ENCODE measurements around the gene ADGRB3.

ADGRB3 gene

GRCh38 chr6:68641172-68641571, 6.1 kb downstream of the ADGRB3 start:
- DNase-seq (ENCODE audit: extremely low spot score), result no peak
- POLR2A ChIA-PET, result no interaction called here
- TF ChIP-seq, protein P1, sequence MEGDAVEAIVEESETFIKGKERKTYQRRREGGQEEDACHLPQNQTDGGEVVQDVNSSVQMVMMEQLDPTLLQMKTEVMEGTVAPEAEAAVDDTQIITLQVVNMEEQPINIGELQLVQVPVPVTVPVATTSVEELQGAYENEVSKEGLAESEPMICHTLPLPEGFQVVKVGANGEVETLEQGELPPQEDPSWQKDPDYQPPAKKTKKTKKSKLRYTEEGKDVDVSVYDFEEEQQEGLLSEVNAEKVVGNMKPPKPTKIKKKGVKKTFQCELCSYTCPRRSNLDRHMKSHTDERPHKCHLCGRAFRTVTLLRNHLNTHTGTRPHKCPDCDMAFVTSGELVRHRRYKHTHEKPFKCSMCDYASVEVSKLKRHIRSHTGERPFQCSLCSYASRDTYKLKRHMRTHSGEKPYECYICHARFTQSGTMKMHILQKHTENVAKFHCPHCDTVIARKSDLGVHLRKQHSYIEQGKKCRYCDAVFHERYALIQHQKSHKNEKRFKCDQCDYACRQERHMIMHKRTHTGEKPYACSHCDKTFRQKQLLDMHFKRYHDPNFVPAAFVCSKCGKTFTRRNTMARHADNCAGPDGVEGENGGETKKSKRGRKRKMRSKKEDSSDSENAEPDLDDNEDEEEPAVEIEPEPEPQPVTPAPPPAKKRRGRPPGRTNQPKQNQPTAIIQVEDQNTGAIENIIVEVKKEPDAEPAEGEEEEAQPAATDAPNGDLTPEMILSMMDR (IDR thresholded peaks at IDR 0.05; ENCODE audit: control extremely low read depth, extremely low read depth, low read depth, missing control alignments), result no peak
- CTCF ChIA-PET, result no interaction called here

DNA sequence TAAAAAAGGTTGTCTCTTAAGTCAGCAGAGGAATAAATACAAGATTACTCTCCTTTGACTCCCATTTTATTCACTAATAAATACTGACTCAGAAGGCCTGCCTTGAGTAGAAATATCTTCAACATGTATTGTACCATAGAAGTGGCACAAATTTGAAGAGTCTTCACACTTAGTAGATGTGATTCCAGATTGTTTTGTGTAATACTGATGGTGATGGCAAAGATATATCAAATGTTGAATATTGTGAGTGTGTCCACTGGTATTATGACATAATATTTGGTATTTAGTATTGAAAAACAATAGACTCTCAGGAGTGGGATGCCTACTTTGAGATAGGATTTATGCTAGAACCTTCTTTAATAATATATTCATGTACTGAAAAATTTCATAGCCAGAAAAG, 7.0 kb downstream of the ADGRB3 start:
- CTCF ChIA-PET, result no interaction called here
- no peak for DNase-seq (ENCODE audit: extremely low spot score)
- POLR2A ChIA-PET, result no interaction called here
- TF ChIP-seq, protein P1 (IDR thresholded peaks at IDR 0.05; ENCODE audit: control extremely low read depth, extremely low read depth, low read depth, missing control alignments), result no peak

DNA sequence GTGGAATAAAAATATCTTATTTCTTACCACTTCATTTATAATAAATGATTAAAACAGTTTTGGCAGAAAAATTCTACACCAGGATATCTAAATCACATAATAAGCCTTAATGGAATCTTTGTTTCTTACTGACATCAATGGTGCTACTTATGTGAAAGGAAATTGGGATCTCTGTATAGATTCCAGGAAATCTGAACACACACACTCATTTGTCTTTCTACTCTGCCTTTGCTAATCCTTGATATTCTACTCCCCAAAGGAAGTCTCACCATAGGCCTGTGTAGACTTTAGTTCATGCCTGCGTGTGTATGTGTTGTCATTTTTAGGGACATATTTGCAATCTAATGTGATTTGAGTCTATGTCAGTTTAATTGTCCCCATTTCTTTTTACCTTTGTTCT, 7.9 kb downstream of the ADGRB3 start:
- ChIA-PET CTCF (interaction anchor here (0.7 kb wide), 1 partner anchor 30 kb away, joined by 3 read pairs; no protein-coding TSS in a partner anchor), POLR2A (no interaction called here)
- TF ChIP-seq, protein P1 (IDR thresholded peaks at IDR 0.05; ENCODE audit: control extremely low read depth, extremely low read depth, low read depth, missing control alignments), result no peak
- no peak for DNase-seq (ENCODE audit: extremely low spot score)

- TF ChIP-seq, protein P1 (IDR thresholded peaks at IDR 0.05; ENCODE audit: control extremely low read depth, extremely low read depth, low read depth, missing control alignments), result no peak
- no peak for DNase-seq (ENCODE audit: extremely low spot score)
- ChIA-PET CTCF (interaction anchor here (1.5 kb wide), 1 partner anchor 19 kb away, joined by 3 read pairs; no protein-coding TSS in a partner anchor), POLR2A (no interaction called here)
These were observed 14.6 kb downstream of the ADGRB3 start for GRCh38 chr6:68649669-68650068.

- ChIA-PET POLR2A (no interaction called here), CTCF (no interaction called here)
- TF ChIP-seq, protein P1 (IDR thresholded peaks at IDR 0.05; ENCODE audit: control extremely low read depth, extremely low read depth, low read depth, missing control alignments), result no peak
- no peak for DNase-seq (ENCODE audit: extremely low spot score)
These were observed 15.1 kb downstream of the ADGRB3 start for GRCh38 chr6:68650142-68650541.

DNA sequence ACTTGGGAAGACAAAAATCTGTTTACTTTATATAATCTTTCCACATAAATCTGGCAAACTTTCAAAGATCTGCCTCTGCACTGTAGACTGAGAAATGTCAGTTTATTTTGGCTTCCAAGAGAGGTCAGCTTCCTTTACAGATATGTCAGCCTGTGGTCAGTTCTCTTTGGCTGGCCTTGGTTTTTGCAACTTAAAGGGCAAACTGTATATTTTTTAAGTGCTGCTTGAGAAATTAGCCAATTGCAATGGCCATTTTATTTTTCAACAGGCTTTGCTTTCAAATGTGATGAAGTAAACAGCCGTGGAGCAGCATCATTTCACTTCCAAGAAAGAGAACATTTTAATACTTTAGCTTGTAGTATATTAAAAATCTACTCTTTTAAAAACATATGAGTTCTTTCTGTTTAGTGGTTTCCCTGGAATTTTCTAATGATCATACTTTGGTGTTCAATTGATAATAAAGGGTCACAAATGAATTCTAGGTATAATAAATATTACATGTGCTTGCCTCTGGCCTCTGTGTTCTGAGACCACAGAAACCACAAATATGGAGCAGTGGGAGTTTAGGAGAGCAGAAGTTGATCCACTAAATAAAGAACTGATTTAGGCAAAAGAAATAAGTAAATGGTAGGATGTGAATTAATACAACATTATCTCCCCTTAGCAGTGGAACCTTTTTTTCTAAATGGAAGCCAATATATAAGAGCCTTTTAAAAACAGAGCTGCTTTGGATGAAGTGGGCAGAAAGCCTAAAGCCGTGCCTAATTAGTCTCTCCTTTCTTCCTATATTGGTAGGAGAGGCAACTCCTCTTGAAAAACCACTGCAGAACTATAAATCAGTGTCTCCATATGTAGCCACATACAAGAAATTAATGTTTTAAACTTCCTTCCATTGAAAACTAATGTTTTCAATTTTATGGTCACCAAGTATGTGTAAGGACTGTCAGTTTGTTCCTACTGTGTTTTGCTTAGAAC, 16.2 kb downstream of the ADGRB3 start:
- TF ChIP-seq, protein P1 (IDR thresholded peaks at IDR 0.05; ENCODE audit: control extremely low read depth, extremely low read depth, low read depth, missing control alignments), result no peak
- CTCF ChIA-PET, result interaction anchor here (1.0 to 1.5 kb wide), 2 partner anchors 12 to 17 kb away, joined by 3 to 6 read pairs; no protein-coding TSS in a partner anchor
- POLR2A ChIA-PET, result no interaction called here
- no peak for DNase-seq (ENCODE audit: extremely low spot score)

All from GM10248 (cell line).